Stimulated activated CD8-positive, alpha-beta memory T cell treated with anti-CD3 and anti-CD28 coated beads, Interleukin-7, amount 100 ng/mL, for 48 hours (primary cell): Measurements from ENCODE around the gene PHKA2.

Experiments used
- DNase-seq, 2 donors: peaks; one replicate each; pipeline ENCODE4 v3.0.0-alpha.2; 2020; ENCODE audit warnings: low read depth in 1 of 2; ENCODE audit errors: extremely low read depth in 1 of 2

Gene PHKA2

DNA sequence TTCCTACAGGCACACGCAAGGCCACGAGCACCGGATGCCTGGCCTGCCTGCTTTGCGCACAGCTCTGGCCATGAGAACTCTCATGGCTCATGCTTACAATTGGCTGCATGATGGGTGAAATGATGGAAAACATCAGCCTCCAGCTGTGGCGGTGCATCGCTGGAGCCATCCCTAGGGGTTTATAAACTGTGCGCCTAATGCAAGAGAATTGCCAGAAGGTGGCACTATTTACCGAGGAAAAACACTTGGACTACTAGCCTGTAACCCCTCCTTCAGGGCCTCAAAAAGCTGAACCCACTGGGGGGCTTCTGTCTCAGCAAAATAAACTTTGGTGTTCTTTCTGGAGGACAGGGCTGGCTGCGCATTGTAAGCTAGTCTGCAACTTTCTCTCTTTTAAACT is 51.9 kb downstream of the PHKA2 start:
- no peak for DNase-seq

GRCh38 chrX:18929775-18930174 is 54.1 kb downstream of the PHKA2 start:
- DNase-seq, result no peak

DNA sequence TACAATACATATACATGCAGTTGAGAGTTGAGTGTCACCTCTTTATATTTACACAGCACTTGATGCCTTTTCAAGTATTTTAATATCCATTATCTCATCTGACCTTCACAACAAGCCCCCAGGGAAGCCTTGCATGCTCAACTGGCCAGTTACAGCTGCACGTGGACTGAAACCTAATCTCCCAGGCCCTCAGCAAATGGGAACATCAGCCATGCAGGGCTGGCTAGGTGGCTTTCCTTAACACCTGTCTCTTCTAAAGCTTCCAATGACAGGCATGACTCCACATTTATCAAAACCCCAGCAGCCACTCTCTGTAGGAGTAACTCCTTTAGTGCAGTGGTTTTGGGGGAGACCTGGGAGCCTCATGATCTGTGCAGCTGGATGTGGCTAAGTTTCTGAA is 56.4 kb downstream of the PHKA2 start:
- DNase-seq, result no peak

GRCh38 chrX:18924507-18925088 is 59.3 kb downstream of the PHKA2 start:
- DNase-seq, result no peak

GRCh38 chrX:18920566-18920965 is 63.3 kb downstream of the PHKA2 start:
- DNase-seq, result no peak

- no peak for DNase-seq
Measured at GRCh38 chrX:18920079-18920478, 63.8 kb downstream of the PHKA2 start.

GRCh38 chrX:18917831-18918230 is 66.1 kb downstream of the PHKA2 start:
- no peak for DNase-seq

- DNase-seq, result no peak
Measured at GRCh38 chrX:18906286-18906685, 77.6 kb downstream of the PHKA2 start.

GRCh38 chrX:18900401-18900976 is 83.4 kb downstream of the PHKA2 start:
- DNase-seq, result no peak

DNA sequence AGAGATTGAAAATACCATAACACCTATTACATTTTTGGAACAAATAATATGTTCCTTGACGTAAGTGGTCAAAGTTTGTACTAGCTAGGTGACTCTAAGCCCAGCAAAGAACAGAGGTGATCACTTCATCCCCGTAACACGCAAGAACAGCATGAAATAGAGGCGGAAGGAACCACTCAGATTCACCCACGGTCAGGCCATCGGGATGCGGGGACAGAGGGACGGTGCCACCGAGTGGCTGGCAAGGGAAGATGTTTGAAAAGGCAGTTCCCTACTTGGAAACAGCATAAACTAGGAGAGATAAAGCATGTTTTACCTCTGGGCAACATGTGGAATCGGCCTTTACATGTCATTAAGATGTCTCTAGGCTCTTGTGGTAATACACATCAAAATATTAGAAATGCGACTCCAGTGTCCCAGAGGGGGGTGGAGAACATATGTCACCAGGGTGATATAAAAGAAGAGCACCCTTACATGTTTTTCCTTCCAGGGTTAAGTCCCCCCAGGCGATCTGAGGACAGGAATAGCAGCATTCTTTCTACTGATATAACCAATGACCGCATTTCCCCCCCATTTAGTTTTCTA is 84.0 kb downstream of the PHKA2 start:
- no peak for DNase-seq

- DNase-seq, result no peak
Measured at GRCh38 chrX:18898492-18898891, 85.4 kb downstream of the PHKA2 start.

DNA sequence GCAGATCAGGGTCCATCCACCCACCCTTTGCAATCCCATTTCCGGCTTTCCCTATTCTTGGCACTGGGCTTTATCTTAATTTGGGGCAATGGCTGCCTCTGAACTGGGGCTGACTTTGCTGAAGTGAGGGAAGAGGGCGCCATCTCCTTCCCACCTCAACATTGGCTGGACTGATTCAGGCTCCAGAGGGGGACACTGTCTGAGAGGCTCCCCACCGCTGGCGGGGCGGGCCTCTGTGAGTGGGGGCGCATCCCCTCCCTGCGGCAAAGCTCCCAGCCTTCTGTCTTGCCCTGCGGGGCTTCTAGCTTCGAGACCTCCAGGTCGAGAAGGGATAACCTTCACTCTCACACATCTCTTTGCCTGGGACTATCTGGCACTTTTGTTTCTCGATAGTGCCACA is 85.8 kb downstream of the PHKA2 start:
- no peak for DNase-seq

DNA sequence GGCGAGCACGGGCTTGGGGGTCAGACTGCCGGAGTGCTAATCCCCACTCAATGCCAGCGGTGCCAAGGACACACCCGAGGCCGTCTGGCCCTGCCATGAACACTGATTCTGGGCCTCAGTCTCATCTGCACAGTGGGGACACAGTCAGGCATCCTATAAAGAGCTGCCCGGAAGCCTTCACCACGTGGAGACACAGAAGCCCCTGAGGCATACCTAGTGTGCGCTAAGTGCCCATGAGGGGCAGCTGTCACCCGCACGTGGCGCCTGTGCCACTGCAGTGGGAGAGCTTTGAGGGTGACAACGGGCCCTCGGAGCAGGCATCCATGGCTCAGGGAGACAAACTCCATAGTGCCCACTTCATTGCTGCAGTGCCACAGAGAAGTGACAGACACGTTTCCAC is 86.3 kb downstream of the PHKA2 start:
- no peak for DNase-seq

DNA sequence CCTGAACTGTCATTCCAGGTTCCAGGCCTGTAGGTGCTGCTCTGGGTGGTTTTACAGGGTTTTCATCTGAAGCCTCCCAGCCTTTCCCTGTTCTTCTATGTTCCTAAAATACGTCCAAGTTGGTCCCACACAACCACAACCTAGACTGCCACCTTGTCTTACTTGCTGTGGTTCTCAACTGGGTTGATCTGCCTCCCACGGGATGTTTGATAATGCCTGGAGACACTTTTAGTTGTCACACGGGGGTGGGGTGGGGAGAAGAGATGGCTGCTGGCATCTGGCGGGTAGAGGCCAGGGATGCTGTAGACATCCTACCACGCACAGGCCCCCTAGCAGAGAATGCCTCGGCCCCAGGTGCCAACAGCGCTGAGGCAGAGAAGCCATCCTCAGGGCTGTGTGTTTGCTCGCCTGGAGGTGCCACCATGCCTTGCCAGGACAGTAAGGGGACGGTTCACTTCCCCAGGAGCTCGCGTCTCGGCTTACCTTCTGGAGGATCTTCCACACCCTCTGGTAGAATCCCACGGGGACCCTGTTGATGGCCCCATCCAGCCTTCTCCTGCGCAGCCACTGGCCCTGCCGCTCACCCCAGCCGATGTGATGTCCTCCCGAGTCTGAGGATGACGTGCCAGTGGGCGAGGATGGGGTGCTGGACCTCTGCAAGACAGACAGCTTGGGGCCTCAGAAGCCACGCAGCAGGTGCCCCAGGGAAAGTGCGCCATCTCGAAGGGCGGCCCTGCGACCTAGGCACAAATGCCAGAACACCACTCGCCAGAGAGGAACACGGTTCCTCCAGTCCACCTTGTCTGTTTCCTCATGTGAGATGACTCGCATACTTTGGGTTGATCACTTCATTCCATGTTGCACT is 87.0 kb downstream of the PHKA2 start:
- DNase-seq, result no peak

GRCh38 chrX:18895189-18895951 is 88.5 kb downstream of the PHKA2 start:
- no peak for DNase-seq

- no peak for DNase-seq
Measured at GRCh38 chrX:18894156-18894555, 89.8 kb downstream of the PHKA2 start.

DNA sequence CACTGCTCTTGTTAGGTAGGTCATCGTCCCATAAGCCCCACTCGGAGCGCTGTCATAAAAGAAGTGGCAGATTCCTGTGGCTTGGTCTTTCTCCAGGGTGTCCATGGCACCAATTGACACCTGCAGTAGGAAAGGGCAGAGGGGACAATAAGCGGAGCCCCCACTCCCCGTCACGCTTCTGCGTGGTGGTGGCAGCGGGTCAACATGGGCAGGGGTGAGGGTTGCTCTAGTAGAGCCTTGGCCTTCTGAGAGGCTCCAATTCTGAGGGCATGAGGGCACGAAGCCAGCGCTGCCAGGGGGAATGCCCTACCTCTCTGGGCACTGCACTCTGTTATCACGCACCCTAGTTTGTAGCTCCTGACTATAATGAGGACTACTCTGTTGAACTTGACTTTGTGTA is 90.4 kb downstream of the PHKA2 start:
- no peak for DNase-seq

DNA sequence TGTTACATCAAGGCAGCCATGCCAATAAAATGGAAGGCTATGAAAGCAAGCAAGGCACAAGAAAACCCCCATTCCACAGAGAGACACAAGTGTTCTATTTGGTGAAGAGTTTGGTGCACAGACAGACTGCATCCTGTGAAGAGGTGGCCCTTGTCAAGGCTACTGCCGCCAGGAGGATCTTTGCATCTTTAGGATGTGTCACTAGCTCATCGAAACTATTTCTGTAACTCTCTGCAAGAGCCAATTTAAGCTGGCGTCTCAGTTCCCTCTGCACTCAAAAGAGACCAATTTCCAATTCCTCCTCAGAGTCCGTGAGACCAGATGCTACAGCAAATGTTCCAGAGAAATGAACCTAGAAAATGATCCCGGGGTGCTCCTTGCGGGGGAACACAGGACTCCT is 91.0 kb downstream of the PHKA2 start:
- no peak for DNase-seq

DNA sequence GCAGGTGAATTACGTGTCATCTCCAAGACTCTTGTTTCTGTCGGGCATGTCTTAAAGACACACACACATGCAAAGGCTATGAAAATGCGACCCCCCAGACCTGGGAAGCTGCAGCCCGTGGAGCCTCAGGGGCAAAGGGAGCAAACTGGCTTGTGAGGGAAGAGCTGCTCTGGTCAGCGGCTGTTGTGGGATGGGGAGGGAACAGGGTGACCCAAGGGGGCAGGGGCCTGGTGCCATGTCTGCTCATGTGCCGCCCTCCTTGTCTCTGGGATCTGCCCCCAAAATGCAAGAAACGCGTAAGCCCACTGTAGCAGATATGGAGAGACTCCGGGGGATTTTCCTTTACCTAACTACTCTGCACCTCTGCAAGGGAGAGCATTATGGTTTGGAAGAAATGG is 92.4 kb downstream of the PHKA2 start:
- DNase-seq, result no peak

GRCh38 chrX:18890724-18891547 is 93.0 kb downstream of the PHKA2 start:
- no peak for DNase-seq
